HG02981 (cell line): Measurements from ENCODE around the gene AGPAT4.

ENCODE experiments used
- ATAC-seq: cut with Tn5 transposase; IDR thresholded peaks from one replicate; pipeline ENCODE4 v1.9.1; 2021; ENCODE audit warnings: mild to moderate bottlenecking, moderate library complexity; ENCODE audit not compliant: unreplicated experiment

Gene AGPAT4

DNA sequence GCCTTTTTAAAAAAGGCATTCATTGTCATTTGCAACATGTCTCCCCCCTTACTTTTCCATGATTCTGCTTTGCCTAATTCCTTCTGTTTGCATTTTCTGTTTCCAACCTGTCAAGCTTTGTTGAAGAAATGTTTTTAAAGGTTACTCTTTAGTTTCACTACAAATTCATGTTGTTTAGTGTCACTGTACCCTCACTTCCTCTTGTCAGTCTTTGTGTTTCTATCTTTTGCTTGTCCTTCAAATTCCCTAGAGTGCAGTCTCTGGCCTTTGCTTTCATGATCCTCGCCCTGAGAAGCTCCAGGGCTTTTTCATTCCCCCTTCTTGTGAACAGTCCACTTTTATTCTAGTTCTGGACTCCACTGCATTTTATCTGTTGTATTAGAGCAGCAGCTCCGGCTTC, 191.6 kb downstream of the AGPAT4 start:
- ATAC-seq, result no peak

DNA sequence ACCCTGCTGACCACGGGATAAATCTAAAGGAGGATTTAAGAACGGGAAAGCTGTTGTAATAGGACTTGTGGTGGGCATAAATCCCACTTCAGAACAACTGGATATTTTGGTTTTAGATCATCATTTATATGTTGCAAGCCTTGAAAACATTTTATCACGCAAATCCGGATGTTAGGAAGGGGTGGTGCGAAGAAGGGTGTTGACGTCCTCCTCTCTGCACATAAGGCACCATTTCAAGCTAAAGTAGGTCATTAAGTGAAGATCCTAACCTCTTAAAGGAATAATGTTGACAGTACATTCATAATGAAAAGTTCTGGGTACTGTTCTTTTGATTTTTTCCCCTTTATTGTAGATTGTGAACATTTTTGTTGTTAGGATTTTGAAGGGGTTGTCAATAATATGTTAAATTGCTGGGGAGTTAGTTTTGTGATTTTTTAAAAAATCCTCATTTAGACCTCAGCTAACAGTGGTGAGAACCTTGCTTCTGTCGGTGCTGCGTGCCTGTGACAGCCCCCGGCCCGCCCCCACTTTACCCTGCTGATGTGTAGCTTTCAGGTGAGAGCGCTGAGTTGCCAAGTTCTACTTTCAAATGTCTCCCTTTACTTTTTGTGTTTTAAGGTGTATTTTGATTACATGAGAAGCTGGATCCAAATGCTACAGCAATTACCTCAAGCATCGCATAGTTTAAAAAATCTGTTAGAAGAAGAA, 193.4 kb downstream of the AGPAT4 start:
- no peak for ATAC-seq
